T follicular helper cell (primary cell): Measurements from ENCODE around the gene CSMD2.

Experiments
- DNase-seq: peaks from one replicate; pipeline ENCODE4 v3.0.0-alpha.2; 2020; ENCODE audit warnings: low read depth

Gene CSMD2

DNA sequence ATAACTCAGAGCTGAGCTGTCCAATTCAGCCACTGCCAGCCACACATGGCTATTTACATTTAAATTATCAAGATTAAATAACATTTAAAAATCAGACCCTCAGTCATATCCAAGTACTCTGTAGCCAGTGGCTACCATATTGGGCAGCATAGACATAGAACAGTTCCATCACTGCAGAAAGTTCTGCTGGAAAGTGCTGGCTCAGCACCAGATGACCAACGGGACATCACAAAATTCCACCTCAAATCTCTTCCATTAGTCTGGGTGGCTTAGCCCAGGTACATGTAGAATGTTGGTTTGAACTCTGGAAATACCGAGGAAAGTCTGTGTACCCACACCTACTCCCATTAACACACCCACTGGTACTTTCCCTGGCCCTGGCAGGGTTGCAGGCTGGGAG is 563.3 kb downstream of the CSMD2 start:
- no peak for DNase-seq

DNA sequence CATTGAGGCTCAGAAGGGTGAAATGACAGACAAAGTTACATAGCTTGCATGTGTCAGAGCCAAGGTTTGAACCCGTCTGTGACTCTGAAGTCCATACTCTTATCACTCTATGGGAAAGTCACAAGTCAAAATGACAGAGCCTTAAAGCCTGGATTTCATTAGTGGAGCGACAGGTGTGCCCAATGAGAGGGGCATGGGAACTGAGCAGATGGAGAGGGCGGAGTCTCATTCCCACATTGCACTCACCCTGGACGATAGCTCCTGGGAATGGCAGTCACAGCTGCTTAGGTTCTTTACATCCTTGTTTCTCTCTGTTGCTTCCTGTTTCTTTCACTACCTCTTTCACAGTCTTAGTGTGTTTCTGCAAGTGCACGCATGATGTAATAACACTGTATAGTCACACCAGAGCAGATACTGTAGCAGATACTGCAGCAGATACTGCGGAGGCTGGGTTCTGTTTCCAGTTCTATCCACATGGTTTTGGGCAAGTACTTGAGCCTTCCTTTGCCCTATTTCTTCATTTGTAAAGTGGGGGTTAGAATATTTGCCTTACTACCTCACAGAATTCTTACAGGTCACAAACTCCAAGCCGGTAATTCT is 565.4 kb downstream of the CSMD2 start:
- no peak for DNase-seq

DNA sequence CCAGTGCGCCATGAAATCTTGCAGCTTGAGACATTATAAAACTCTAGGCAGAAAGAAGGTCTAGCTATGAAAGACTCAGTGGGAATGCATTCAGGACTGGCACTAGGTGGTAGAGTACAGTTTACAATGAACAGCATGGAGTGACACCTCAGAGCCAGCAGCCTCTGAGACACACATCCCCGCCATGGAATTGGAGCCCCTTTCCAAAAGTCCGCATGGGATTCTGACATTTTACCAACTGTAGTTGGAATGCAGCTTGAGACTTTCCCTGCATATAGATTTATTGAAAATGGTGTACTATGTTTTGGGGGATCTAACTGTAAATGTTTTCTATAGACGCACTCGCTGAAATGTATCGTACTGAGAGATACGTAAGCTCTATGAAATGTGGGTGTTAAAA is 576.3 kb downstream of the CSMD2 start:
- DNase-seq, result no peak

DNA sequence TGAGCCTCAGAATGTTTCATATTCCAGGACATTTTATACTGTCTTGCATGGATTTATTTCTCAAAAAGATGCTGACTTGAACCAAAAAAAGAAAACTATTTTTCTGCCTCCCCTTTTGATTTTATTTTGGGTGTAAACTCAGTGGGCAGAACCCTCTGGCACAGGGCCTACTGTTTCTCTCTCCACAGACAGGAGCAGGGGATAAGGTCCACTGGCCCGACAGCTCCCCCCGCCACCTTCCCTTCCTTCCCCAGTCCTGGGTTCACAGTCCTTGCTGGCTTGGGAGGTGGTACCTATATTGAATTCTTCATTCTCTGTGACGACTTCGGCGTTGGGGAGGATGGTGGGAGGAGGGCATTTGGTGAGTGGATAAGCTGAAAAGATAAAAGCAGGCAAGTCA is 578.2 kb downstream of the CSMD2 start:
- DNase-seq, result no peak

DNA sequence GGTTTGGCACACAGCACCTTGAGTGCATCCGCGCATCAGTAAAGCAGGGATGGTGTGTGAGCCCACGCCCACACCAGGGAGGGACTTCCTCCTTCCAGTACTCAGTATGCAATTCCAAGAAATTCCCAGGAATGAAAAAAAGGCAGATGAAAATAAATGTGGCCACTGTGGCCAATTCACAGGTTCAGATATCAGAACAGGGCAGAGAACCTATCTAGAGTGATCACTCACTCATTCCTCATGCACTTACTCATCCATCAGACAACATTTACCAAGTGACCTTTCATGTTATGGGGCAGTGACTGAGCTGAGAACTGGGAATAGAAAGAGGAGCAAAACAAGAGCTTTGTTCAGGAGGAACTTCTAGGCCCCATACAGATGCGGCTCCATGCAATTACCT is 578.9 kb downstream of the CSMD2 start:
- no peak for DNase-seq

DNA sequence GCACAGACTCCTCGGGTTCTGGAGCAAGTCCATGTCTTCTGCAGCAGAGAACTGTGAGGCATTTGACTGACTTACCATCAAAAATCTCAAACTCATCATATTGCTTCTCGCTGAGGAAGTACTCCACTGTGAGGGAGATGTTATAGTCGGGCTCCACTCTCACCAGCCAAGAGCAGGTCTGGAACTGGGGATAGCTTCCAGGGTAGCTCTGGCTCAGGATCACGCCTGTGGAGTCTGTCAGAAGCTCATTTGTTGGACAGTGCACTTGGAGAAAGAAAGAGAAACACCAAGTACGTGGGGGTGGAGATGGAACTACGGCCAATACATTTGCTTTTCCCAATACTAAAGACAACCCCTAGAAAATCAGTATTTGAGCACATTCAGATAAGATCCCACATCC is 581.5 kb downstream of the CSMD2 start:
- no peak for DNase-seq

DNA sequence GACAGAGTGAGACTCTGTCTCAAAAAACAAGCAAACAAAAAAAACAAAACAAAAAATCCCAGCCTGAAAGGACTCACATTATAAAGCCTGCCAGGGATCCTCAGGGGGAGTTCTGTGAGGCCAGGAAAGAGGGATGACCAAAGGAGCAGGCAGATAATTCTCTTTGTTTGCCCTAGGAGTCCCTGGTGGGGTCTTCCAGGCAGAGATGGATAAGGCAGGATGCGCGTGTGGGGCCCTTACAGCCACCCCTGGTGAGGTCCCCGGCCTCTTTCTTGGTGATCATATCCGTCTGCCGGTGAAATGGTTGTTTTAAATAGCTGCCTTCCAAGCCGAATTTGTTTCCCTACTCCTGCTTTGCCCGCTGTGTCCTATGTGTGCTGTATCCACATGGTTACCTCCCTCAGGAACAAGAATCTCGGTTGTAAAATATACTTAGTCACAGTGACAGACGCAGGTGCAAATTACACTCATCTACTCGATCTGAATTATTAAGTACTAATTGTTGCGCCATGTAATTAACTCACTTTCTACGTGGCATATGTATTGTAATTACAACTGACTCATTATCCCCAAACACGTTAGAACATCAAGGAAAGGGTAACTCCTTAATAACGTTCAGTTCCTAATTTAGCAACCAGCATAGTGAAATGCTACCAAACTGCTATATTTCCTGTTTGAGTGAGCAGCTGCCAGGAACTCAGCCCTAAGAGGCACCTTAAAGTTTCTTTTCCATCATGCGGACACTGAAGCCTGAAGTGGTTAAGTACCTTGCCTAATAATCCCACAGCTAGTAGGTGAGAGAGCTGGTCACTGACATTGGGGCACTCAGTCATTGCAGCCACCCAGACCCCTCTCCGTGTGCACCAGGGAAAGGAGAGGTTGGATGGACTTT is 586.2 kb downstream of the CSMD2 start:
- DNase-seq, result no peak

DNA sequence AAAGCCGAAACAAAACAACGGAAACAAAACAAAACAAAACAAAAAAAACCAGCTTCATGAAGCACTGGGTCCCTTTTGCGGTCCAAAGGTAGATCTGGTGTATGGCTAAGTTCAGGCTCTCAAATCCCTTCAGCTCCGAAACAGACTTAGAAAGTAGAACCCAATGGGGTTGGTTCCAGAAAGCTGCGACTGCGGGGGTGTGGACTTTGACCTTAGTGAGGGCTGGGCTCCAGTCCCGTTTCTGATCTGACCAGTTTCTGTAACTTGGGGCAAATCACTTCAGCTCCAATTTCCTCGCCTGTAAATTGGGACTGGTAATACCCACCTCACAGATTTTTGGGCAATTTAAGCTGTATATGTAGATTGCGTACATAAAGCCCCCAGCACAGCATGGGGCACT is 587.4 kb downstream of the CSMD2 start:
- no peak for DNase-seq

DNA sequence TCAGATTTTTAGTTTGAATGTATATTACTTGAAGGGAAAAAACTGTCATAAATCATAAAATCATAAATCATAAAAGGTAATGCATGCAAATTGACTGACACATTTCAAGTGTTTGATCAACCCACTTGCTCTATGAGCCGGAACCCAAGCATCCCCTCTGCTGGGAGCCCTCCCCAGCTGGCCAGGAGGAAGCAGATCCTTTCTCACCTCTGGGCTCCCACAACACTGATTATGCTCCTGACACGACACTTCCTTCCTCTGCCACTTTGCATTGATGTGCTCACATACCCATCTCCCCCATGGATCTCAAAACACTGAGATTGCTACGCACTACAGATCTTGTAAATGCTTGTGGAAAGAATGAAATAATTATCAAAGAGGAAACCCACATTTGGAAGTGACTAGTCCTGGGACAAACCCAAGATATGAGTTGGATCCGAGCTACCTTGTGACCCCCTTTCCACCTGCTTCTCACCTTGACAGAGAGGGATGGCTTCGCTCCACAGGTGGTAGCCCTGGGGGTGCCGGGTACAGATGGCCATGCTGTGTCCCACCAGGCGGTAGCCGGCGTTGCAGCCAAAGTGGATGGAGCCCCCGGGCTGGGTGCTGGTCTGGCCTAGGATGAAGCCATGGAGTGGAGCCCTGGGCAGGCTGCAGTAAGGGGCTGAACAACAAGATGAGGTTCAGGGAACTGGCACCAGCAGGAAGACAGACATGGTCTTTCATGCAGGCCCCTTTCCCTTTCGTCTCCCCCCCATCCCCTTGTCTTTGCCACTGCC is 588.0 kb downstream of the CSMD2 start:
- DNase-seq, result no peak

GRCh38 chr1:33575324-33575879 is 589.6 kb downstream of the CSMD2 start:
- no peak for DNase-seq

GRCh38 chr1:33573661-33574060 is 591.4 kb downstream of the CSMD2 start:
- DNase-seq, result no peak

DNA sequence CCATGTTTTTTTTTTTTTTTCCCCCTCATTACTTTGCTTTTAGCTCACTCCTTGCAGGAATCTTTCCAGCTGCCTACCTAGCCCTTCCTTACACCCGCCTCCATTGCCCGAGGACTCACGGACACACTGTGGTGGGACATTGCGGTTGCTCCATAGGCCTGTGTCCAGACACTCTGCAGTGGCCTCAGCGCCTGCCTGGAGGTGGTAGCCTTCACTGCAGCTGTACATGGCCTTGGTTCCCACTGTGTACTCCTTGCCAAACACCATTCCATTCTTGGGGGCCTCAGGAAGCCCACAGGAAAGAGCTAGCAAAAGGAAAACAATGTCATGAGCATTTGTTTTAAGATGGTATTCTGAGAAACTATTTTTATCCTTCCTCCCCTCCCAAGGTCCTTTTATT is 592.6 kb downstream of the CSMD2 start:
- no peak for DNase-seq

DNA sequence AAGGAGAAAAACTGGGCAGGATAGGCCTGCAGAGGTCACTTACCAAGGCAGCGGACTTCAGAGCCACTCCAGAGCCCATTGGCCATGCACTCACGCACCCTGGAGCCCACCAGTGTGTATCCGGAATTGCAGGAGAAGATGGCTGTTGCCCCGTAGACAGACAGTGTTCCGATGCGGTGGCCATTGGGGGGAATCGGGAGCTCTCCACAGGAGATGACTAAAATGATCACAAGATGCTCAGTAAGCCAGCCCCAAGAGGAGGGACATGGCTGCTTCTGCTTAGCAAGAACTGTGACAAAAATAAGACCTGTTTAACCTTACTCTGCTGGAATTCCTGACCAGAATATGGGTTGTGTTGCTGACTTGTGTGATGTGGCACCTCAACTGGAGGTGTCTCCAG is 595.7 kb downstream of the CSMD2 start:
- no peak for DNase-seq

DNA sequence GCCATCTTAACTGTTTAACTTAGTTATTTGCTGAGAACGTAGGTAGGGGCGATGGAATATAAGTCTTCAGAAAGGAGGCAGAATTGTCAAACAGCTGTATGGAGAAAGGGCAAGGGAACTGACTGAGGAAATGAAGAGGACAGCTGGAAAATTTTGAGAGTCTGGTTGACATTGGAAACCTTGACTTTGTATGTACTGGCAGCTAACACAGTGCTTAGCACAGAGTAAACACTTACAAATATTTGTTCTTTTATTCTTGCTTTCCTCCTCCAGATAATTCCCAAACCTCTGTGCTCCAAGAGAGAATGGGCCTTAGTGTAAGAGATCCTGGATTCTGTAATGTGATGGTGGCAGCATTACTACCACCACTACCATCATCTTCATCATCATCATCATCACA is 601.3 kb downstream of the CSMD2 start:
- DNase-seq, result no peak

GRCh38 chr1:33562563-33562962 is 602.5 kb downstream of the CSMD2 start:
- no peak for DNase-seq

GRCh38 chr1:33561576-33561975 is 603.5 kb downstream of the CSMD2 start:
- DNase-seq, result no peak

GRCh38 chr1:33560680-33561079 is 604.4 kb downstream of the CSMD2 start:
- DNase-seq, result no peak

- no peak for DNase-seq
These were observed 616.3 kb downstream of the CSMD2 start for GRCh38 chr1:33548721-33549120.

GRCh38 chr1:33548319-33548718 is 616.7 kb downstream of the CSMD2 start:
- no peak for DNase-seq

- no peak for DNase-seq
These were observed 617.5 kb downstream of the CSMD2 start for GRCh38 chr1:33547576-33547975.

- DNase-seq, result no peak
These were observed 623.1 kb downstream of the CSMD2 start for GRCh38 chr1:33541966-33542365.

- DNase-seq, result no peak
These were observed 627.1 kb downstream of the CSMD2 start for GRCh38 chr1:33537885-33538284.

- no peak for DNase-seq
These were observed 629.7 kb downstream of the CSMD2 start for GRCh38 chr1:33535334-33535733.
